Measurements from ENCODE around the gene PPBP.

PPBP gene

GRCh38 chr4:73947239-73947985 lies 40.6 kb downstream of the PPBP start:
- no peak for DNase-seq

GRCh38 chr4:73945674-73946449 lies 42.1 kb downstream of the PPBP start:
- DNase-seq: no peak

GRCh38 chr4:73945140-73945539 lies 42.9 kb downstream of the PPBP start:
- DNase-seq: no peak

GRCh38 chr4:73944061-73944875 lies 43.7 kb downstream of the PPBP start:
- no peak for DNase-seq

GRCh38 chr4:73943555-73943954 lies 44.4 kb downstream of the PPBP start:
- no peak for DNase-seq

- DNase-seq: no peak
Observed at GRCh38 chr4:73936969-73937368, 51.0 kb downstream of the PPBP start.

Data from stimulated activated CD4-positive, alpha-beta T cell treated with anti-CD3 and anti-CD28 coated beads, Interleukin-4, amount 100 ng/mL, for 24 hours (primary cell).